Endothelial cell of umbilical vein (primary cell): Measurements from ENCODE around the gene NAV2. TPM values are rescaled to one million over a fixed set of nuclear protein-coding genes. Genes with fewer than 3 reads are reported as not detected.

Experiments
- BruUV-seq: library from RNA; stranded (reverse); fragments of 400-500 nt; replicated peaks from 2 replicates; lab custom pipeline; 2021; lab: Mats Ljungman, UMichigan
- CTCF ChIA-PET: fragments of 300-600, 350-600 bp; sonication (Branson Sonifier 250); formaldehyde crosslinking; loops from one replicate; lab custom pipeline; 2021; ENCODE audit warnings: antibody characterized with exemption, inconsistent platforms; lab: Charles Lee
- POLR2A ChIA-PET: fragments of 300-600, 350-600 bp; sonication (Branson Sonifier 250); formaldehyde crosslinking; loops from one replicate; lab custom pipeline; 2021; ENCODE audit warnings: antibody characterized with exemption, inconsistent platforms; lab: Charles Lee
- DNase-seq: peaks from one replicate; pipeline ENCODE4 v3.0.0-alpha.2; 2011; ENCODE audit warnings: low read depth, low spot score
- FAIRE-seq: peaks from 2 replicates; lab custom pipeline; 2011; peaks lifted over from hg19 to GRCh38; lab: Jason Lieb, UNC
- H2AFZ ChIP-seq: 2 replicates; pipeline ENCODE4 v1.6.0; 2012; ENCODE audit warnings: low read depth, low read length, control low read depth, inconsistent platforms
- H3K27ac ChIP-seq: 2 replicates; pipeline ENCODE4 v1.5.1; 2011; ENCODE audit warnings: low read depth, mild to moderate bottlenecking, control low read depth, low read length, moderate library complexity; ENCODE audit not compliant: insufficient read depth
- H3K27me3 ChIP-seq, 2 experiments: 2 replicates each; pipeline versions ENCODE4 v1.6.0 to v1.6.1; 2011; ENCODE audit warnings: low read length in 2 of 2, mixed read lengths in 1 of 2; ENCODE audit not compliant: control insufficient read depth in 2 of 2, insufficient read depth in 2 of 2
- H3K36me3 ChIP-seq, 2 experiments: 2 replicates in 1 of 2; 3 replicates in 1 of 2; pipeline ENCODE4 v1.5.1; 2011; ENCODE audit warnings: low read length in 2 of 2, mild to moderate bottlenecking in 1 of 2, moderate library complexity in 1 of 2; ENCODE audit not compliant: control insufficient read depth in 2 of 2, insufficient read depth in 2 of 2; ENCODE audit errors: extremely low read depth in 1 of 2
- H3K4me1 ChIP-seq: 3 replicates; pipeline ENCODE4 v1.5.1; 2011; ENCODE audit warnings: mild to moderate bottlenecking, low read length; ENCODE audit not compliant: control insufficient read depth, insufficient read depth; ENCODE audit errors: extremely low read depth
- H3K4me2 ChIP-seq: 2 replicates; pipeline ENCODE4 v1.6.1; 2011; ENCODE audit warnings: low read length, control low read depth, mixed read lengths; ENCODE audit not compliant: insufficient read depth
- H3K4me3 ChIP-seq, 3 experiments: fragments of 200-600 bp in 1 of 3; sonication (generic), shearing (Covaris generic) in 1 of 3; replicated peaks in 1 of 3; 2 replicates each; pipeline ENCODE4 v1.5.1; 2011 to 2016; ENCODE audit warnings: control low read depth in 3 of 3, low read length in 3 of 3, mild to moderate bottlenecking in 2 of 3, inconsistent platforms in 1 of 3, low read depth in 1 of 3, moderate library complexity in 1 of 3; ENCODE audit not compliant: insufficient read depth in 1 of 3
- H3K79me2 ChIP-seq: 2 replicates; pipeline ENCODE4 v1.6.0; 2012; ENCODE audit warnings: low read length, inconsistent platforms; ENCODE audit not compliant: control insufficient read depth, insufficient read depth
- H3K9ac ChIP-seq: replicated peaks from 2 replicates; pipeline ENCODE3; 2011; ENCODE audit warnings: low read length, control low read depth; ENCODE audit not compliant: insufficient read depth; ENCODE audit errors: extremely low read depth
- H3K9me1 ChIP-seq: replicated peaks from 3 replicates; pipeline ENCODE4 v1.6.0; 2011; ENCODE audit warnings: mild to moderate bottlenecking, low read length; ENCODE audit not compliant: control insufficient read depth, insufficient read depth; ENCODE audit errors: extremely low read depth
- H3K9me3 ChIP-seq: replicated peaks from 2 replicates; pipeline ENCODE4 v1.5.1; 2012; ENCODE audit warnings: low read length, inconsistent platforms; ENCODE audit not compliant: control insufficient read depth, insufficient read depth
- H4K20me1 ChIP-seq: replicated peaks from 2 replicates; pipeline ENCODE3; 2011; ENCODE audit warnings: mild to moderate bottlenecking, low read length; ENCODE audit not compliant: control insufficient read depth, insufficient read depth; ENCODE audit errors: extremely low read depth
- CTCF ChIP-seq, 2 donors: IDR thresholded peaks; 1 replicate in 1 of 2; 2 replicates in 1 of 2; pipeline ENCODE4 v1.5.1; 2011; ENCODE audit warnings: low read length in 2 of 2, mild to moderate bottlenecking in 2 of 2, moderate library complexity in 2 of 2, control low read depth in 1 of 2, inconsistent platforms in 1 of 2, low read depth in 1 of 2; ENCODE audit not compliant: insufficient read depth in 1 of 2; ENCODE audit errors: extremely low read depth in 1 of 2
- EZH2 ChIP-seq: IDR thresholded peaks from 2 replicates; pipeline ENCODE4 v1.6.1; 2012; ENCODE audit warnings: borderline replicate concordance, low read depth, mild to moderate bottlenecking, moderate library complexity, low read length, inconsistent platforms; ENCODE audit not compliant: severe bottlenecking
- FOS ChIP-seq: IDR thresholded peaks from 2 replicates; pipeline ENCODE4 v1.6.1; 2011; ENCODE audit warnings: mild to moderate bottlenecking, low read length, moderate library complexity, borderline replicate concordance; ENCODE audit not compliant: insufficient read depth
- GATA2 ChIP-seq: IDR thresholded peaks from 2 replicates; pipeline ENCODE4 v1.7.0; 2011; ENCODE audit warnings: low read depth, mild to moderate bottlenecking, moderate library complexity, mixed read lengths, low read length; ENCODE audit not compliant: insufficient read length, insufficient read depth
- JUN ChIP-seq: IDR thresholded peaks from 2 replicates; pipeline ENCODE4 v1.6.1; 2011; ENCODE audit warnings: borderline replicate concordance, low read depth; ENCODE audit not compliant: insufficient read length, insufficient read depth
- MAX ChIP-seq: IDR thresholded peaks from 2 replicates; pipeline ENCODE4 v1.6.1; 2011; ENCODE audit not compliant: insufficient read depth, insufficient read length
- MYC ChIP-seq: IDR thresholded peaks from one replicate; pipeline ENCODE4 v1.6.1; 2011; ENCODE audit warnings: mild to moderate bottlenecking, low read depth, low read length
- POLR2A ChIP-seq: IDR thresholded peaks from 2 replicates; pipeline ENCODE4 v1.6.1; 2012; ENCODE audit warnings: low read depth, mild to moderate bottlenecking, control low read depth, low read length
- POLR2AphosphoS5 ChIP-seq: IDR thresholded peaks from 2 replicates; pipeline ENCODE4 v1.6.1; 2012; ENCODE audit warnings: low read depth, mild to moderate bottlenecking, control low read depth, low read length, moderate library complexity; ENCODE audit not compliant: insufficient read depth
- dilution Hi-C: fragments of 300-500 bp; cut with MboI; formaldehyde crosslinking; loops from one replicate; pipeline ENCODE4 v1.15.0; 2019; ENCODE audit warnings: low sequenced_read_pairs; ENCODE audit not compliant: extremely low pct_ligation_motif_present
- intact Hi-C: fragments of 100-400 bp; cut with micrococcal nuclease; formaldehyde crosslinking; loops from one replicate; pipeline ENCODE4 v1.10.0; 2022
- polyA plus RNA-seq, 4 experiments: library from polyadenylated mRNA; depleted of rRNA in 3 of 4; stranded (reverse) in 3 of 4; unstranded in 1 of 4; fragments of >200 nt; gene quantifications; 2 replicates each; pipeline versions ENCODE4 v1.2.1 to v1.2.3, GENCODE V29; 2011 to 2012; ENCODE audit warnings: missing spikeins in 1 of 4
- total RNA-seq: library from RNA; stranded (reverse); gene quantifications from 2 replicates; pipeline ENCODE4 v1.2.3, GENCODE V29; 2021

The NAV2 gene
- total and polyA plus RNA-seq, 2 donors (not counting 3 experiments of a cell fraction or from before 2014, with no cell fraction given): 10.9 to 68.0 TPM

- dilution Hi-C loops: no loop called here
- intact Hi-C loops: no loop called here
- Histone ChIP-seq H3K4me2 (peak overlapping the region; percentile 14), H3K36me3 (no peaks in the 10 kb centered on the region), H3K9me3 (no peaks in the 10 kb centered on the region), H3K27ac (peak overlapping the region; percentile 58), H3K4me1 (peaks cover 19% of the 10 kb centered on the region), H4K20me1 (no peaks in the 10 kb centered on the region), H3K4me3 (no peak overlapping the region), H2AFZ (no peak overlapping the region), H3K9ac (peak overlapping the region; percentile 12), H3K9me1 (no peaks in the 10 kb centered on the region), H3K79me2 (peaks cover 10% of the 10 kb centered on the region), H3K27me3 (no peaks in the 10 kb centered on the region)
- CTCF ChIA-PET: interaction anchor here (0.5 to 1.4 kb wide), 11 partner anchors 9 to 435 kb away, joined by 3 to 7 read pairs (median 4); no protein-coding TSS in a partner anchor
- FAIRE-seq (peak; percentile 80), DNase-seq (peak; percentile 95)
- BruUV-seq: no TSS peak
- TF ChIP-seq JUN (peak; percentile 23), POLR2AphosphoS5 (peak; percentile 52), CTCF (IDR thresholded peaks at IDR 0.05; ENCODE audit: extremely low read depth in 1 of 2, insufficient read depth in 1 of 2, low read depth in 1 of 2, low read length in 2 of 2) (no peak), EZH2 (no peak), MYC (no peak), MAX (peak; percentile 36), FOS (peak; percentile 69), POLR2A (no peak), GATA2 (no peak)
- POLR2A ChIA-PET: interaction anchor here (0.8 kb wide), 1 partner anchor 33 kb away, joined by 3 read pairs; no protein-coding TSS in a partner anchor
These were observed 206.5 kb downstream of the NAV2 start for GRCh38 chr11:19919050-19919561.
